Measurements from ENCODE around the gene PTPN18. TPM values are rescaled to one million over a fixed set of nuclear protein-coding genes. Genes with fewer than 3 reads are reported as not detected.

The PTPN18 gene
- total RNA-seq, 1 donor from 2014 or later = 37.5 TPM

GRCh38 chr2:130346041-130346740, 9.7 kb upstream of the PTPN18 start:
- no peak for DNase-seq (ENCODE audit: extremely low spot score, unreplicated experiment)
- Mint-ChIP-seq H3K36me3 (peaks cover 23% of the 10 kb centered on the region), H3K4me1 (ENCODE audit: unreplicated experiment) (peaks cover 6% of the 10 kb centered on the region), H3K27ac (no peak overlapping the region), H3K9me3 (no peaks in the 10 kb centered on the region), H3K27me3 (no peaks in the 10 kb centered on the region), H3K4me3 (peak overlapping the region; percentile 45)
- no peak for TF ChIP-seq CTCF (conservative IDR thresholded peaks at IDR 0.05)

- Mint-ChIP-seq H3K27ac (no peak overlapping the region), H3K27me3 (no peaks in the 10 kb centered on the region), H3K4me1 (ENCODE audit: unreplicated experiment) (peaks cover 7% of the 10 kb centered on the region), H3K36me3 (peaks cover 21% of the 10 kb centered on the region), H3K9me3 (no peaks in the 10 kb centered on the region), H3K4me3 (no peak overlapping the region)
- no peak for DNase-seq (ENCODE audit: extremely low spot score, unreplicated experiment)
- no peak for TF ChIP-seq CTCF (conservative IDR thresholded peaks at IDR 0.05)
Measured at GRCh38 chr2:130346741-130347066, 9.2 kb upstream of the PTPN18 start.

- Mint-ChIP-seq H3K4me1 (ENCODE audit: unreplicated experiment) (peaks cover 7% of the 10 kb centered on the region), H3K36me3 (peaks cover 21% of the 10 kb centered on the region), H3K27me3 (no peaks in the 10 kb centered on the region), H3K4me3 (no peak overlapping the region), H3K27ac (no peak overlapping the region), H3K9me3 (no peaks in the 10 kb centered on the region)
- no peak for DNase-seq (ENCODE audit: extremely low spot score, unreplicated experiment)
- no peak for TF ChIP-seq CTCF (conservative IDR thresholded peaks at IDR 0.05)
Measured at GRCh38 chr2:130347220-130347925, 8.5 kb upstream of the PTPN18 start.

DNA sequence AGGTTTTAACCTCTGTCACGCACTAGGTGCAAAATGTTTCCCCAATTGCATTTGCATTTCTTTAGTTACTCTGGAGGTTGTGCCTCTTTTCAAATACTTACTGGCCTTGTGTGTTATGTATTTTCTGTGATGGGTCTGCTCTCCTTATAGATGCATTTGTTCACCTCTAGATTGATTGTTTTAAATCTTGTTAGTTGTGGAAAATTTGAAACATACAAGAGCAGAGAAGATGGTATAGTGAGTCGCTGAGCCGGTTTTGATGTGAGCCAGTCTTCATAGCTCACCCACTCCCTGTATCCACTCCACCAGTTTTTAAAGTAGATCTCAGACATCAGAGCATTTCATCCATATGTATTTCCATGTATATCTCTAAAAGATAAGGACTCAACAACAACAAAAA, 6.7 kb upstream of the PTPN18 start:
- peaks cover 21% of the 10 kb centered on the region for H3K36me3 Mint-ChIP-seq
- no peak for DNase-seq (ENCODE audit: extremely low spot score, unreplicated experiment)
- H3K4me3 Mint-ChIP-seq = no peak overlapping the region
- no peak overlapping the region for H3K27ac Mint-ChIP-seq
- no peak for TF ChIP-seq CTCF (conservative IDR thresholded peaks at IDR 0.05)
- H3K27me3 Mint-ChIP-seq = no peaks in the 10 kb centered on the region
- no peaks in the 10 kb centered on the region for H3K9me3 Mint-ChIP-seq
- peaks cover 12% of the 10 kb centered on the region for H3K4me1 Mint-ChIP-seq (ENCODE audit: unreplicated experiment)

- Mint-ChIP-seq H3K4me1 (ENCODE audit: unreplicated experiment) (peaks cover 23% of the 10 kb centered on the region), H3K27me3 (no peaks in the 10 kb centered on the region), H3K27ac (no peak overlapping the region), H3K4me3 (peak overlapping the region; percentile 60), H3K9me3 (no peaks in the 10 kb centered on the region), H3K36me3 (peaks cover 14% of the 10 kb centered on the region)
- no peak for DNase-seq (ENCODE audit: extremely low spot score, unreplicated experiment)
- TF ChIP-seq CTCF (conservative IDR thresholded peaks at IDR 0.05) = peak; percentile 47
Measured at GRCh38 chr2:130351711-130352110, 4.1 kb upstream of the PTPN18 start.

All from type B pancreatic cell (in vitro differentiated cells).